HFF-Myc (cell line): ENCODE measurements around the gene ARID5B.

ENCODE experiments used
- DNase-seq: peaks from one replicate; pipeline ENCODE4 v3.0.0-alpha.2; 2011; ENCODE audit warnings: low read depth; ENCODE audit errors: extremely low read depth
- H3K4me3 ChIP-seq: replicated peaks from 2 replicates; pipeline ENCODE4 v1.5.1; 2011; ENCODE audit warnings: low read depth, mild to moderate bottlenecking, control low read depth, low read length
- CTCF ChIP-seq: IDR thresholded peaks from 2 replicates; pipeline ENCODE4 v1.5.1; 2012; ENCODE audit warnings: mild to moderate bottlenecking, low read depth, low read length, control low read depth; ENCODE audit errors: missing control alignments

Gene ARID5B

GRCh38 chr10:61981460-61981859 is 80.0 kb downstream of the ARID5B start:
- H3K4me3 ChIP-seq, result no peak overlapping the region
- no peak for TF ChIP-seq CTCF
- no peak for DNase-seq

GRCh38 chr10:61983255-61983654 is 81.8 kb downstream of the ARID5B start:
- TF ChIP-seq CTCF, result no peak
- no peak for DNase-seq
- no peak overlapping the region for H3K4me3 ChIP-seq

- TF ChIP-seq CTCF, result no peak
- no peak overlapping the region for H3K4me3 ChIP-seq
- no peak for DNase-seq
These were observed 83.4 kb downstream of the ARID5B start for GRCh38 chr10:61984803-61985418.

GRCh38 chr10:61985715-61986114 is 84.2 kb downstream of the ARID5B start:
- no peak for DNase-seq
- H3K4me3 ChIP-seq, result no peak overlapping the region
- TF ChIP-seq CTCF, result no peak

GRCh38 chr10:61986382-61986781 is 84.9 kb downstream of the ARID5B start:
- H3K4me3 ChIP-seq, result no peak overlapping the region
- DNase-seq, result no peak
- TF ChIP-seq CTCF, result no peak

GRCh38 chr10:61986788-61987492 is 85.4 kb downstream of the ARID5B start:
- TF ChIP-seq CTCF, result no peak
- no peak overlapping the region for H3K4me3 ChIP-seq
- no peak for DNase-seq
